GM12864 (cell line): ENCODE measurements around the gene CCDC6.

Source experiments
- DNase-seq: peaks from one replicate; pipeline ENCODE4 v3.0.0-alpha.2; 2011; ENCODE audit warnings: low read depth
- H3K4me3 ChIP-seq: 2 replicates; pipeline ENCODE4 v1.5.1; 2011; ENCODE audit warnings: mild to moderate bottlenecking, low read depth, low read length, control low read depth
- TF ChIP-seq, protein P1 (sequence below): IDR thresholded peaks from 2 replicates; pipeline ENCODE4 v1.5.1; 2011; ENCODE audit warnings: low read depth, mild to moderate bottlenecking, moderate library complexity, low read length, control low read depth, inconsistent platforms; ENCODE audit errors: missing control alignments

The CCDC6 gene

DNA sequence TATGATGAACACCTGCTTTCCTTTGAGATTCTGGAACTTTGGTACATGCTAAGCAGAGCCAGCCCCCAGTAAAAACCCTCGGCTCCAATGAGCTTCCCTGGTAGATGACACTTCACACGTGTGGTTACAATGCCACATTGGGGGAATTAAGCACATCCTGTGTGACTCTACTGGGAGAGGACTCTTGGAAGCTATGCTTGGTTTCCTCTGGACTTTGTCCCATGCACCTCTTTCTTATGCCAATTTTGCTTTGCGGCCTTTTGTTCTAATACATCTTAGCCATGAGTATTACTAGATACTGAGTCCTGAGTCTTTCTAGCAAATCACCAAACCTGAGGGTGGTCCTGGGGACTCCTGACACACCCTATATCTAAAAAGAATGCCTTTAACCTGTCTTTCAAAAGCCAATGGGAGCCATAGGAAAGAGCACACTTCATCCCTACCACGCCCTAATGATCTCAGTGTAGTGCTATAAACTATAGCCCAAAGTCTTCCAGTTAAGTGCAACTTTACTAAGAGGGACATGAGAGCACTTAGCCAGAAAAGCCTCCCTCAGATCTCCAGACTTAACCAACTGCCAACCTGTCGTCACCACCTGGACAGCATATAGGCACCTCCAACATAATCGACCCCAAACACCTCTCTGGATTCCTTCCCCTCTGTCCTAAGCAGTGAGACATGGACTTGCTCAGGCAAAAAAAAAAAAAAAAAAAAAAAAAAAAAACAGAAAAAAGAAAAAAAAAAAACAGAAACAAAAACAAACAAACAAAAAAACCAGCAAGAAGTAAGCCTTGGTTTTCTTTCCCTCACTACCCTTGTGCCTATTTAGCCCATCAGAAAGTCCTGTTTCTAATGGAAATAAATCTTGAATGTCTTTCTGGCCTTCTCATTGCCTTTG is 37.4 kb downstream of the CCDC6 start:
- TF ChIP-seq, protein P1, sequence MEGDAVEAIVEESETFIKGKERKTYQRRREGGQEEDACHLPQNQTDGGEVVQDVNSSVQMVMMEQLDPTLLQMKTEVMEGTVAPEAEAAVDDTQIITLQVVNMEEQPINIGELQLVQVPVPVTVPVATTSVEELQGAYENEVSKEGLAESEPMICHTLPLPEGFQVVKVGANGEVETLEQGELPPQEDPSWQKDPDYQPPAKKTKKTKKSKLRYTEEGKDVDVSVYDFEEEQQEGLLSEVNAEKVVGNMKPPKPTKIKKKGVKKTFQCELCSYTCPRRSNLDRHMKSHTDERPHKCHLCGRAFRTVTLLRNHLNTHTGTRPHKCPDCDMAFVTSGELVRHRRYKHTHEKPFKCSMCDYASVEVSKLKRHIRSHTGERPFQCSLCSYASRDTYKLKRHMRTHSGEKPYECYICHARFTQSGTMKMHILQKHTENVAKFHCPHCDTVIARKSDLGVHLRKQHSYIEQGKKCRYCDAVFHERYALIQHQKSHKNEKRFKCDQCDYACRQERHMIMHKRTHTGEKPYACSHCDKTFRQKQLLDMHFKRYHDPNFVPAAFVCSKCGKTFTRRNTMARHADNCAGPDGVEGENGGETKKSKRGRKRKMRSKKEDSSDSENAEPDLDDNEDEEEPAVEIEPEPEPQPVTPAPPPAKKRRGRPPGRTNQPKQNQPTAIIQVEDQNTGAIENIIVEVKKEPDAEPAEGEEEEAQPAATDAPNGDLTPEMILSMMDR: no peak
- H3K4me3 ChIP-seq: no peak overlapping the region
- DNase-seq: no peak

DNA sequence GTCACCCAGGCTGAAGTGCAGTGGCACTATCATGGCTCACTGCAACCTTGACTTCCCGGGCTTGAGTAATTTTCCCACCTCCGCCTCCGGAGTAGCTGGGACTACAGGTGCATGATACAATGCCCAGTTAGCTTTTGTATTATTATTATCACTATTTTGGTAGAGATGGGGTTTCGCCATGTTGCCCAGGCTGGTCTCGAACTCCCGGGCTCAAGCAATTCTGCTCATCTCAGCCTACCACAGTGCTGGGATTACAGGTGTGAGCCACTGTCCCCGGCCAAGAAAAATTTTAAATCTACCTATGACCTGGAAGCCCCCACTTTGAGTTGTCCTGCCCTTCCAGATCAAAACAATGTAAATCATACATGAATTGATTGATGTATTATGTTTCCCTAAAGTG is 38.8 kb downstream of the CCDC6 start:
- no peak overlapping the region for H3K4me3 ChIP-seq
- no peak for DNase-seq
- TF ChIP-seq, protein P1: no peak

- TF ChIP-seq, protein P1: peak; percentile 54
- DNase-seq: no peak
- H3K4me3 ChIP-seq: no peak overlapping the region
Observed at GRCh38 chr10:59865101-59865500, 41.3 kb downstream of the CCDC6 start.

- H3K4me3 ChIP-seq: no peak overlapping the region
- no peak for DNase-seq
- TF ChIP-seq, protein P1: no peak
Observed at GRCh38 chr10:59864141-59864962, 42.0 kb downstream of the CCDC6 start.

DNA sequence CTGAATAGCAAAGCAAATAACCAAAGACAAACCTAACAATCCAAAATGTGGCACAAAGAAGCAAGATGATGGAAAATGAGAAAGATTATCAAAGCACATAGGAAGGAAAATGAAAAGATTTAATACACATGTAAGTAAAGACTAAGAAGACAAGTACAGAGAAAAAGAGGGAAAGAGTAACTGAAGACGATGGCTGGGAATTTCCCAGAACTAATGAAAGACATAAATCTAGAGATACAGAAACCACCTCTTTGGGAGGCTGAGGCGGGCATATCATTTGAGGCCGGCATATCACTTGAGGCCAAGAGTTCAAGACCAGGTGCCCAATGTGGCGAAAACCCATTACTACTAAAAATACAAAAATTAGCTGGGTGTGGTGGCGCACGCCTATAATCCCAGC is 46.8 kb downstream of the CCDC6 start:
- DNase-seq: no peak
- H3K4me3 ChIP-seq: no peak overlapping the region
- TF ChIP-seq, protein P1: no peak

GRCh38 chr10:59857921-59858320 is 48.4 kb downstream of the CCDC6 start:
- TF ChIP-seq, protein P1: no peak
- DNase-seq: no peak
- H3K4me3 ChIP-seq: no peak overlapping the region
